ENCODE data around the gene SYNJ2BP.

DNA sequence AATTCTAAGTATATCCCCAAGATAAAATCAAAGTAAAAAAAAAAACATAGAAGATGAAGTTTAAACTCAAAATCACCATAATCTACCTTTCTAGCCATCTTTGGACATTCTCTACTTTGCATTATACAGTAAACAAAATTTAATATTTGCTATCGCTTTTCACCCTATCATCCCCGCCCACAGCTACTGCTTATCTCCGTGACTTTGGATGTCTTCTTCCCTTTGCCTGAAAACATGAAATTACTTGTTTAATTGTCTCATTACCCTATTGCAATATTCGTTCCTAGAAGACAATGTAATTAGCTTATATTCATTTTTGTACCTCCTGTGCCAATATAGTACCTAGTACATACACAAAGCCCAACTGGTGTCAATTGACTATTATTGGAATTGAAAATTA is 9.3 kb downstream of the SYNJ2BP start:
- TF ChIP-seq POLR2A (IDR thresholded peaks at IDR 0.05; ENCODE audit: low read length) = no peak
- no peak for TF ChIP-seq GATA1 (IDR thresholded peaks at IDR 0.05; ENCODE audit: low read depth, low read length)
